GM12864 (cell line): ENCODE data around the gene STK39.

Source experiments
- DNase-seq: peaks from one replicate; pipeline ENCODE4 v3.0.0-alpha.2; 2011; ENCODE audit warnings: low read depth
- H3K4me3 ChIP-seq: 2 replicates; pipeline ENCODE4 v1.5.1; 2011; ENCODE audit warnings: mild to moderate bottlenecking, low read depth, low read length, control low read depth
- TF ChIP-seq, protein P1 (sequence below): IDR thresholded peaks from 2 replicates; pipeline ENCODE4 v1.5.1; 2011; ENCODE audit warnings: low read depth, mild to moderate bottlenecking, moderate library complexity, low read length, control low read depth, inconsistent platforms; ENCODE audit errors: missing control alignments

The STK39 gene

DNA sequence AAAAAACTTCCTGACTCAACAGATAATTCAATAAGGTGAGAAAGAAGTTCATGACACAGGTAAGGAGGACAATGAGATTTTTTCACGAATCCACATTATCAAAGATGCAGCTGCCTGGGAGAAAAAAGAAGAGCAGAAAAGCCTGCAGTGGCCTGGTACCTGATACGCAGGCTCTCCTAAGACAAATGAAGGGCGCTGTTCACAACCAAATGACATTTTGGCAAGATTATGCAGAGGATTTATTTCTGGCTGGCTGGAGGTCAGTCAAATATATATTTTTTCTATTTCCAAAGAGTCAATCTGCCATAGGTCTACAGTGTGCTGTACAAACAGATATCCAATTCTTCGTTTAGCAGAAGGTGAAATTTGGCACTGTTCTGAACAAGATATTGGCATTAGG, 257.3 kb downstream of the STK39 start:
- TF ChIP-seq, protein P1, sequence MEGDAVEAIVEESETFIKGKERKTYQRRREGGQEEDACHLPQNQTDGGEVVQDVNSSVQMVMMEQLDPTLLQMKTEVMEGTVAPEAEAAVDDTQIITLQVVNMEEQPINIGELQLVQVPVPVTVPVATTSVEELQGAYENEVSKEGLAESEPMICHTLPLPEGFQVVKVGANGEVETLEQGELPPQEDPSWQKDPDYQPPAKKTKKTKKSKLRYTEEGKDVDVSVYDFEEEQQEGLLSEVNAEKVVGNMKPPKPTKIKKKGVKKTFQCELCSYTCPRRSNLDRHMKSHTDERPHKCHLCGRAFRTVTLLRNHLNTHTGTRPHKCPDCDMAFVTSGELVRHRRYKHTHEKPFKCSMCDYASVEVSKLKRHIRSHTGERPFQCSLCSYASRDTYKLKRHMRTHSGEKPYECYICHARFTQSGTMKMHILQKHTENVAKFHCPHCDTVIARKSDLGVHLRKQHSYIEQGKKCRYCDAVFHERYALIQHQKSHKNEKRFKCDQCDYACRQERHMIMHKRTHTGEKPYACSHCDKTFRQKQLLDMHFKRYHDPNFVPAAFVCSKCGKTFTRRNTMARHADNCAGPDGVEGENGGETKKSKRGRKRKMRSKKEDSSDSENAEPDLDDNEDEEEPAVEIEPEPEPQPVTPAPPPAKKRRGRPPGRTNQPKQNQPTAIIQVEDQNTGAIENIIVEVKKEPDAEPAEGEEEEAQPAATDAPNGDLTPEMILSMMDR: no peak
- DNase-seq: no peak
- no peak overlapping the region for H3K4me3 ChIP-seq

DNA sequence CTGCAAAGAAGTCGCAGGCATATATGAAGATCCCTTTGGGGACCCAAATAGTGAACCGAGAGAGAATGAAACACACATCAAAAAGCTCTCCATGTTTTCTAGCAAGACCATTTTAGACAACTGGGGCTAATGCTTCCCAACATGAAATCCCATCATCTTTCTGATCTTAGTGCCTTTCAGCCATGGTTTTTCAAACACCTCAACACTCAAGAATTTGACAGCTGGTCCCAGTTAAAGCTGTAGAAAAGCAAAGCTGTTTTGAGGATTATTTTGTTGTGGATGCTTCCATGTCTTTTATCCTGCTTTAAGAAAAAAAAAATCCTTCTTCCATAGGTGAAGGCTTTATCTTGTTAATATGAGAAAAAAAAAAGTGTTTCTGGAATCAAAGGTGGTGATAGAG, 259.1 kb downstream of the STK39 start:
- no peak overlapping the region for H3K4me3 ChIP-seq
- DNase-seq: no peak
- TF ChIP-seq, protein P1: no peak

DNA sequence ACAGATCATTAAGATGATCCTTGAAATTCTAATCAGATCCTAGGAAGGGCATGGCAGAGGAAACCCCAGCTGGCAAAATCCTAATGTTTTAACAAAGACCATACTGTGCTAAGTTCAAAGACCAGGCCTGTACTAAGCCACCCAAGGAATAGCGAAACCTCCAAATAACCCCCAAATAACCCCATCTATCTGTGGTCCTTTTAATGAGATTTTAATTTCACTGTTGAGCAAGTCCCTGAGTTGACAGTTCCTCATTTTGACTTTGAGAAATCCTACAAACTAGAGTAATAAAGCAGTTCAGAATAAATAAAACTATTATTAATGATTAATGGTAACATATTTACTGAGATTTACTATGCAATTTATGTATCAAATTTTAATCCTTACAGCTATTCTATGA, 259.8 kb downstream of the STK39 start:
- no peak for DNase-seq
- no peak overlapping the region for H3K4me3 ChIP-seq
- TF ChIP-seq, protein P1: no peak

DNA sequence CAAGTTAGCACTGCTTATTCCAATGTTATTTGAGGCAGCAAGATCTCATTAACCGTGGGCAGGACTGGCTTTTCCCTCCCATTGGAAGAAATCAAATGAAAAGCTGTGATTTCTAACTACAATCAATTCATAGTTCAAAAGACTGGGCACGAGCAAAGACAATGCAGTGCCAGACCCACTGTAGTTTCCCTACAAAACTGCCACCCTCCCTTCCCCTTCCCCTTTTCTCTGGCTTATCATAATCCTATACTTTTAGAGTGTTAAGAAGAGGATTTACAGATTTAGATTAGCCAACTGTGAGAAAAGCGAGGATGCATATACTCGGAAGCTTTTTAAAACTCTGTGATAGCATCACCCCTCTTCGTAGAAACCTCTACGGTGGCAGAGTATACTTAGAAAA, 260.4 kb downstream of the STK39 start:
- TF ChIP-seq, protein P1: no peak
- no peak for DNase-seq
- no peak overlapping the region for H3K4me3 ChIP-seq

DNA sequence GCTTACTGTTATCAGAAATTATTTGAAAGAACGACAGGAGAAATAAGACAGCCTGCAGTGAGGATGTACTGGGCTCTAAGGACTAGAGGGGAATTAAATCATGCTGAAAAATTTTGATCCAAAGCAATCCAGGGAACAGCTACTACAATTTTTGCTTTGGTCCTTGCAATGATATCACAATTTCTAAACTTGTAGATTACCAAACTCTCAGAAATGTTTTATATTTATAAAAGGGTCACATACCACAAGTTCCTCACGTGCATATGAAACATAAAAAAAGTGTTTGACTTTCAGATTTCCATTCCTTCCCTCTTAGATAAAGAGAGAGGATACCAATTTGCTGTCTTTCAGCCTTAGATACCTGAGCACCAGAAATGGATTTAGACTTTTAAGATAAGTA, 261.2 kb downstream of the STK39 start:
- TF ChIP-seq, protein P1: no peak
- H3K4me3 ChIP-seq: no peak overlapping the region
- no peak for DNase-seq

DNA sequence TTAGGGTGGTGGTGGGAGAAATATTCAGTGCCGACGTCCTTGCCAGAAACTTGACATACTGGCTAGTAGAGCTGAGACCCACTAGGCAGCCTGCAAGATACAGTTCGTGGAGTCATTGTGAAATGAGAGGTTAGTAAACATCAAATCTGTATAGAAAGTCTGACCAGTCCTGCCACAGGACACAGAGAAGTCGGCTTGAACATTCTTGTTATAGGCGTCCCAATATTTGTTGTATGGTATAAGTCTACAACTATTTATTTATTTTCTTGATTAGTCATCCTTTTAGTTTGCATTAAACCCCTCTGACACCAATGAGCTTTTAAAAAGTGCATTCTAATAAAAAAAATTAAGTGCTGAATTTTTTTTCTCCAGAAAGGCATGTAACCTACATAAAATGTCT, 265.4 kb downstream of the STK39 start:
- no peak for DNase-seq
- TF ChIP-seq, protein P1: no peak

DNA sequence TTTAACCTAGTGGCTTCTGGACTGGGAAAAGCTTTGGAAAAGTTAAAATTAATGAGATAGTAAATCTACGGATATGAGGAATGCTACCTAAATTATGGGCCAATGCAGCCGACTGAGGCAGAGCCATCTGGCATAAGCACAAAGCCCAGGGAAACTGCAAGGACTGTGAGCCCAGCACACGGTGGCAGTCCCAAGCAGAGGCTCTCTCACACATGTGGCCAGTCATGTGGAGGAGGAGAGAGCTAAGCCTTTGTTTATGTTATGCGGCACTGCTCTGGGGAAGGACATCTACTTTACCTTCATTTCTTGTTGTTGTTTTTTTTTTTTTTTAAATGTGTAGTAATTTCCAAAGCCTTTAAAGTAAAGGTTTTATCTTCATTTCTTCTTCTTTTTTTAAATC, 267.0 kb downstream of the STK39 start:
- no peak overlapping the region for H3K4me3 ChIP-seq
- no peak for DNase-seq
- TF ChIP-seq, protein P1: no peak

More for the DNA sequence above, 265.4 kb downstream of the STK39 start:
- H3K4me3 ChIP-seq: no peak overlapping the region
